HL-60/S4 treated with retinoic acid at 250 ng/mL for 4 days and 3 days (cell line): ENCODE results near the gene TLX3.

Experiments used
- in situ Hi-C: fragments of 300-500 bp; cut with MboI; formaldehyde crosslinking; loops from 2 replicates; pipeline ENCODE4 v1.7.0; 2022; ENCODE audit warnings: low sequenced_read_pairs

The TLX3 gene

GRCh38 chr5:171300358-171300757 lies 8.7 kb upstream of the TLX3 start:
- in situ Hi-C loops, result no loop called here

GRCh38 chr5:171306166-171306565 lies 2.9 kb upstream of the TLX3 start:
- in situ Hi-C loops, result no loop called here

- in situ Hi-C loops, result no loop called here
These were observed 2.1 kb upstream of the TLX3 start for GRCh38 chr5:171306781-171307591.

- in situ Hi-C loops, result no loop called here
These were observed 1.1 kb upstream of the TLX3 start for GRCh38 chr5:171307789-171308452.

- in situ Hi-C loops, result no loop called here
These were observed 496 bp downstream of the TLX3 start for GRCh38 chr5:171309276-171310211.

GRCh38 chr5:171310212-171310818 lies 1.3 kb downstream of the TLX3 start:
- in situ Hi-C loops, result no loop called here

- in situ Hi-C loops, result no loop called here
These were observed 1.8 kb downstream of the TLX3 start for GRCh38 chr5:171310819-171311321.

GRCh38 chr5:171311322-171312077 lies 2.5 kb downstream of the TLX3 start:
- in situ Hi-C loops, result no loop called here

- in situ Hi-C loops, result no loop called here
These were observed 3.3 kb downstream of the TLX3 start for GRCh38 chr5:171312129-171312974.

- in situ Hi-C loops, result no loop called here
These were observed 4.6 kb downstream of the TLX3 start for GRCh38 chr5:171313481-171314206.

GRCh38 chr5:171314728-171315385 lies 5.8 kb downstream of the TLX3 start:
- in situ Hi-C loops, result no loop called here

- in situ Hi-C loops, result no loop called here
These were observed 6.4 kb downstream of the TLX3 start for GRCh38 chr5:171315386-171315891.

GRCh38 chr5:171315925-171316257 lies 6.8 kb downstream of the TLX3 start:
- in situ Hi-C loops, result no loop called here

GRCh38 chr5:171316258-171317121 lies 7.4 kb downstream of the TLX3 start:
- in situ Hi-C loops, result no loop called here

- in situ Hi-C loops, result no loop called here
These were observed 8.2 kb downstream of the TLX3 start for GRCh38 chr5:171317230-171317629.

GRCh38 chr5:171318026-171318425 lies 9.0 kb downstream of the TLX3 start:
- in situ Hi-C loops, result no loop called here

GRCh38 chr5:171321447-171321846 lies 12.4 kb downstream of the TLX3 start:
- in situ Hi-C loops, result no loop called here
